WTC11 (cell line): Measurements from ENCODE around the gene TMEM63B. TPM values are rescaled to one million over a fixed set of nuclear protein-coding genes. Genes with fewer than 3 reads are reported as not detected.

Source experiments
- ATAC-seq: fragments of 200-7000 bp; cut with Tn5 transposase; 2 replicates; pipeline ENCODE4 v1.10.0; 2021; ENCODE audit warnings: mild to moderate bottlenecking, moderate library complexity
- CTCF ChIA-PET: fragments of 300-600 bp; sonication (Branson Sonifier 250); formaldehyde crosslinking; loops from one replicate; lab custom pipeline; 2021; ENCODE audit warnings: antibody characterized with exemption; lab: Charles Lee
- POLR2A ChIA-PET: fragments of 350-600 bp; sonication (Branson Sonifier 250); formaldehyde crosslinking; loops from one replicate; lab custom pipeline; 2021; ENCODE audit warnings: antibody characterized with exemption; lab: Charles Lee
- DNase-seq: peaks from one replicate; pipeline ENCODE4 v3.0.0; 2021; ENCODE audit warnings: low spot score
- H3K27ac Mint-ChIP-seq: 2 replicates; pipeline ENCODE4 v1.8.0; 2021; ENCODE audit warnings: mixed read lengths
- H3K27me3 Mint-ChIP-seq: 2 replicates; pipeline ENCODE4 v1.8.0; 2021; ENCODE audit warnings: low read depth, mild to moderate bottlenecking, moderate library complexity, mixed read lengths
- H3K36me3 Mint-ChIP-seq: 2 replicates; pipeline ENCODE4 v1.8.0; 2021; ENCODE audit warnings: mixed read lengths
- H3K4me1 Mint-ChIP-seq: 2 replicates; pipeline ENCODE4 v1.8.0; 2022; ENCODE audit warnings: mixed read lengths
- H3K4me3 Mint-ChIP-seq: 2 replicates; pipeline ENCODE4 v1.8.0; 2021; ENCODE audit warnings: mild to moderate bottlenecking, moderate library complexity, mixed read lengths
- H3K9me3 Mint-ChIP-seq: 2 replicates; pipeline ENCODE4 v1.8.0; 2021; ENCODE audit warnings: mixed read lengths
- ATF1 ChIP-seq: sonication (generic); formaldehyde crosslinking; IDR thresholded peaks from 2 replicates; pipeline ENCODE4 v1.8.1; 2023; ENCODE audit warnings: mild to moderate bottlenecking, moderate library complexity, missing genetic modification reagents
- ETV6 ChIP-seq: sonication (generic); formaldehyde crosslinking; IDR thresholded peaks from 2 replicates; pipeline ENCODE4 v1.8.1; 2022; ENCODE audit warnings: mild to moderate bottlenecking, missing genetic modification reagents
- OVOL2 ChIP-seq: fragments of 250-450 bp; sonication (Bioruptor Pico); IDR thresholded peaks from 2 replicates; pipeline ENCODE4 v1.9.0; 2021; ENCODE audit warnings: mild to moderate bottlenecking, borderline replicate concordance
- RELA ChIP-seq: sonication (generic); formaldehyde crosslinking; IDR thresholded peaks from 2 replicates; pipeline ENCODE4 v1.8.1; 2022; ENCODE audit warnings: missing genetic modification reagents, mild to moderate bottlenecking, borderline replicate concordance
- RORB ChIP-seq: fragments of 250-450 bp; sonication (Bioruptor Pico); IDR thresholded peaks from 2 replicates; pipeline ENCODE4 v1.9.0; 2021; ENCODE audit warnings: mild to moderate bottlenecking
- SMAD4 ChIP-seq: sonication (generic); formaldehyde crosslinking; IDR thresholded peaks from 2 replicates; pipeline ENCODE4 v1.8.0; 2022; ENCODE audit warnings: mild to moderate bottlenecking, missing genetic modification reagents
- ZNF219 ChIP-seq: sonication (generic); formaldehyde crosslinking; IDR thresholded peaks from 2 replicates; pipeline ENCODE4 v1.8.0; 2023; ENCODE audit warnings: missing genetic modification reagents, mild to moderate bottlenecking, borderline replicate concordance
- total RNA-seq: library from RNA; stranded (reverse); gene quantifications from 3 replicates; pipeline ENCODE4 v1.2.3, GENCODE V29; 2021
- TF ChIP-seq, protein P1 (sequence below): sonication (generic); formaldehyde crosslinking; IDR thresholded peaks from 2 replicates; pipeline ENCODE4 v1.8.1; 2022; ENCODE audit warnings: mild to moderate bottlenecking, missing genetic modification reagents, moderate library complexity, borderline replicate concordance
- TF ChIP-seq, protein P2 (sequence below): sonication (generic); formaldehyde crosslinking; conservative IDR thresholded peaks from 2 replicates; pipeline ENCODE4 v1.8.1; 2023; ENCODE audit warnings: mild to moderate bottlenecking, low read depth, missing genetic modification reagents, moderate library complexity
- TF ChIP-seq, protein P3 (sequence below): sonication (generic); formaldehyde crosslinking; conservative IDR thresholded peaks from 2 replicates; pipeline ENCODE4 v1.8.1; 2022; ENCODE audit warnings: mild to moderate bottlenecking, missing genetic modification reagents
- TF ChIP-seq, protein P4 (sequence below): sonication (generic); formaldehyde crosslinking; IDR thresholded peaks from 2 replicates; pipeline ENCODE4 v1.8.1; 2023; ENCODE audit warnings: mild to moderate bottlenecking, missing genetic modification reagents, moderate library complexity
- TF ChIP-seq, protein P5 (sequence below): fragments of 250-450 bp; sonication (Bioruptor Pico); conservative IDR thresholded peaks from 2 replicates; pipeline ENCODE4 v1.9.0; 2021; ENCODE audit warnings: mild to moderate bottlenecking
- TF ChIP-seq, protein P6 (sequence below): sonication (generic); formaldehyde crosslinking; IDR thresholded peaks from 2 replicates; pipeline ENCODE4 v1.8.0; 2023; ENCODE audit warnings: mild to moderate bottlenecking, missing genetic modification reagents
- TF ChIP-seq, protein P7 (sequence below): fragments of 250-450 bp; sonication (Bioruptor Pico); IDR thresholded peaks from 2 replicates; pipeline ENCODE4 v1.9.0; 2021; ENCODE audit warnings: moderate library complexity, mild to moderate bottlenecking, inconsistent platforms, borderline replicate concordance

Gene TMEM63B
- total RNA-seq, 1 experiment from 2014 or later: 72.8 TPM

DNA sequence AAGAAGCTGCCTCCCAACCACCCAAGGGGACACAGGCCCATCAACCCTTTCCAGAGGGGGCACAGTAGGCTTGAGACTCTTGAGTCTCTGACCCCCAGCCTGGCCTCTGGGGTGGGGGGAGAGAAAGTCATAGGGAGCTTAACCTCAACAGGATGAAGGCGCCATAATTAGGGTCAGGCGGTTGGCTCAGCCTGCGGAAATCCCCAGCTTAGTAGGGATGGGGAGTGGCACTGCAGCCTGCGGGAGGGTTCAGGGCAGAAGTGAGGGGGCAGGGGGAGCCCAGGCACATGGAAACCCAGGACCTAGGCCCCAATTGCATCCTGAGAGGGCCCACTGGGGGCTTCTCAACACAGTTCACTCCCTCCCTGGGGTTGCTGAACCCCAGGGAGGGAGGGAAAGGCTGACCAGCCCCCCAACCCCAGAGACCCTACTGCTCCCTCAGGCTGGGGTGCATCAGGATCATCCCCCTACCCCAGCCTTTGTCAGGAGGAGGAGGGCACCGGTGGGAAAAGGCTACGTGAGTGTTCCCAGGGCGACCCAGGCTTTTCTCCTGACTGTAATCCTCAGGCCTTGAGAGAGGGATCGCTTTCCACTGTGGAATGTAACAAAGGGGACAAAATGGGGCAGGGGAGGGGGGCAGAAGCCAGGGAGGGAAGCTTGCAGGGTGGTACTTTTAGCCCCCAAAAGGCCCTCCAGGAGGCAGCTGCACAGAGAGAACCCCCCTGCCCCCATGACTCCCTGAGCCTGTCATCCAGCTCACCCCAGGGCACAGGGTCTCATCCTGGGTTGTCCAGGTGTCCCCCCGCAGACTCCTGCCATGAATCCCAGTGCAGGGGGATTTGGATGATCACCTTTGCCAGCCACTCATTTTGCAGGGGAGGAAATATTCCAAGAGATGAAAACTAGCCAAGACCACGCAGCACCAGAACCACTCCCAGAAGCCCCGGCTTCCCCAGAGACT lies 46.5 kb upstream of the TMEM63B start:
- Mint-ChIP-seq H3K36me3 (no peaks in the 10 kb centered on the region), H3K27ac (no peak overlapping the region), H3K27me3 (no peaks in the 10 kb centered on the region), H3K4me3 (no peak overlapping the region), H3K9me3 (no peaks in the 10 kb centered on the region), H3K4me1 (peaks cover 20% of the 10 kb centered on the region)
- no peak for ATAC-seq
- POLR2A ChIA-PET: no interaction called here
- no peak for DNase-seq
- CTCF ChIA-PET: interaction anchor here (0.7 to 4.5 kb wide), 6 partner anchors 17 to 412 kb away, joined by 3 to 52 read pairs (median 22); partner anchors contain the start of gene VEGFA
- TF ChIP-seq RORB (CRISPR knock-in tag) (no peak), RELA (CRISPR knock-in tag) (no peak), ZNF219 (no peak), ETV6 (no peak), OVOL2 (CRISPR knock-in tag) (no peak), ATF1 (CRISPR knock-in tag) (no peak)
- TF ChIP-seq, protein P1, sequence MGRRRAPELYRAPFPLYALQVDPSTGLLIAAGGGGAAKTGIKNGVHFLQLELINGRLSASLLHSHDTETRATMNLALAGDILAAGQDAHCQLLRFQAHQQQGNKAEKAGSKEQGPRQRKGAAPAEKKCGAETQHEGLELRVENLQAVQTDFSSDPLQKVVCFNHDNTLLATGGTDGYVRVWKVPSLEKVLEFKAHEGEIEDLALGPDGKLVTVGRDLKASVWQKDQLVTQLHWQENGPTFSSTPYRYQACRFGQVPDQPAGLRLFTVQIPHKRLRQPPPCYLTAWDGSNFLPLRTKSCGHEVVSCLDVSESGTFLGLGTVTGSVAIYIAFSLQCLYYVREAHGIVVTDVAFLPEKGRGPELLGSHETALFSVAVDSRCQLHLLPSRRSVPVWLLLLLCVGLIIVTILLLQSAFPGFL (CRISPR knock-in tag): no peak
- TF ChIP-seq, protein P2, sequence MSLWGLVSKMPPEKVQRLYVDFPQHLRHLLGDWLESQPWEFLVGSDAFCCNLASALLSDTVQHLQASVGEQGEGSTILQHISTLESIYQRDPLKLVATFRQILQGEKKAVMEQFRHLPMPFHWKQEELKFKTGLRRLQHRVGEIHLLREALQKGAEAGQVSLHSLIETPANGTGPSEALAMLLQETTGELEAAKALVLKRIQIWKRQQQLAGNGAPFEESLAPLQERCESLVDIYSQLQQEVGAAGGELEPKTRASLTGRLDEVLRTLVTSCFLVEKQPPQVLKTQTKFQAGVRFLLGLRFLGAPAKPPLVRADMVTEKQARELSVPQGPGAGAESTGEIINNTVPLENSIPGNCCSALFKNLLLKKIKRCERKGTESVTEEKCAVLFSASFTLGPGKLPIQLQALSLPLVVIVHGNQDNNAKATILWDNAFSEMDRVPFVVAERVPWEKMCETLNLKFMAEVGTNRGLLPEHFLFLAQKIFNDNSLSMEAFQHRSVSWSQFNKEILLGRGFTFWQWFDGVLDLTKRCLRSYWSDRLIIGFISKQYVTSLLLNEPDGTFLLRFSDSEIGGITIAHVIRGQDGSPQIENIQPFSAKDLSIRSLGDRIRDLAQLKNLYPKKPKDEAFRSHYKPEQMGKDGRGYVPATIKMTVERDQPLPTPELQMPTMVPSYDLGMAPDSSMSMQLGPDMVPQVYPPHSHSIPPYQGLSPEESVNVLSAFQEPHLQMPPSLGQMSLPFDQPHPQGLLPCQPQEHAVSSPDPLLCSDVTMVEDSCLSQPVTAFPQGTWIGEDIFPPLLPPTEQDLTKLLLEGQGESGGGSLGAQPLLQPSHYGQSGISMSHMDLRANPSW (CRISPR knock-in tag): no peak
- TF ChIP-seq, protein P3, sequence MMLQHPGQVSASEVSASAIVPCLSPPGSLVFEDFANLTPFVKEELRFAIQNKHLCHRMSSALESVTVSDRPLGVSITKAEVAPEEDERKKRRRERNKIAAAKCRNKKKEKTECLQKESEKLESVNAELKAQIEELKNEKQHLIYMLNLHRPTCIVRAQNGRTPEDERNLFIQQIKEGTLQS (CRISPR knock-in tag): no peak
- TF ChIP-seq, protein P4, sequence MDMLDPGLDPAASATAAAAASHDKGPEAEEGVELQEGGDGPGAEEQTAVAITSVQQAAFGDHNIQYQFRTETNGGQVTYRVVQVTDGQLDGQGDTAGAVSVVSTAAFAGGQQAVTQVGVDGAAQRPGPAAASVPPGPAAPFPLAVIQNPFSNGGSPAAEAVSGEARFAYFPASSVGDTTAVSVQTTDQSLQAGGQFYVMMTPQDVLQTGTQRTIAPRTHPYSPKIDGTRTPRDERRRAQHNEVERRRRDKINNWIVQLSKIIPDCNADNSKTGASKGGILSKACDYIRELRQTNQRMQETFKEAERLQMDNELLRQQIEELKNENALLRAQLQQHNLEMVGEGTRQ (CRISPR knock-in tag): no peak

DNA sequence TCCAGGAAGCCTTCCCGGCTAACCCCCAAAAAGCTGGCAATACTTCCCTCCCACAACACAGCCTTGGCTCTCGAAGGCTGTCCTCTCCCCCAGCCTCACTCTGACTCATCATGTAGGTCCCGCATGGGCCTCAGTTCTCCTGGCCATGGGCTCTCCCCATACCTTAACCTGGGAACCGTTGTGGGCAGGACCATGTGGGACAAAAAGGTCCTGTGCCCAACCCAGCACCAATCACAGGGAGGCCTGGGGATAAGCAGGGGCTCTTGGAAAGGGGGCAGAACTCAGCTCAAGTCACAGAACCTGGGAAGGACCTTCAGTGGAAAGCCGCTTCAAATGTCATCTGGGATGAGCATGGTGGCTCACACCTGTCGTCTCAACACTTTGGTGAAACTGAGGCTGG lies 45.6 kb upstream of the TMEM63B start:
- TF ChIP-seq, protein P5, sequence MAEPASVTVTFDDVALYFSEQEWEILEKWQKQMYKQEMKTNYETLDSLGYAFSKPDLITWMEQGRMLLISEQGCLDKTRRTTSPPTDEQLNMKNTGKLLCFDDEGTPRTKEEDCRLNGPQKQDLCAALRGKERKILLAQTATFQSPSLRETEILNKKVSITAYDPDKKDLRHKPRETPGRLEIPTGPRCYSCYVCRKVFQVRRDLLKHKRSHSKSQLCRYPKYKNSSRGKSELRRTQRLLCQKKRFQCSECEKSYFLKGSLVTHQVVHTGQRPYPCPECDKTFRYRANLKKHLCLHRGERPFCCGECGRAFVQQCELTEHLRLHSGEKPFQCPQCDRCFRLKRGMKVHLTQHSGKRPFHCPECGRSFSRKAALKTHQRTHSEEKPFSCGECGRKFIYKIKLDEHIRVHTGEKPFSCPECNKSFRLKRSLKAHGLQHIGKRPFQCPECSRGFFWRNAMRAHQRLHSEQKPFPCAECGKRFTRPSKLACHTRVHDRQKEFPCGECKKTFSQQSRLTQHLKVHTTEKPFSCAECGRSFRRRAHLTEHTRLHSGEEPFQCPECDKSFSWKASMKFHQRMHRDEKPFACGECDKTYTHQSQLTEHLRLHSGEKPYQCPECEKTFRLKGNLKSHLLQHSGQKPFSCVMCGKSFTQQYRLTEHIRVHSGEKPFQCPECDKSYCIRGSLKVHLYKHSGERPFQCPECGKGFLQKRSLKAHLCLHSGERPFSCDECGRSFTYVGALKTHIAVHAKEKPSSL: no peak
- TF ChIP-seq, protein P6, sequence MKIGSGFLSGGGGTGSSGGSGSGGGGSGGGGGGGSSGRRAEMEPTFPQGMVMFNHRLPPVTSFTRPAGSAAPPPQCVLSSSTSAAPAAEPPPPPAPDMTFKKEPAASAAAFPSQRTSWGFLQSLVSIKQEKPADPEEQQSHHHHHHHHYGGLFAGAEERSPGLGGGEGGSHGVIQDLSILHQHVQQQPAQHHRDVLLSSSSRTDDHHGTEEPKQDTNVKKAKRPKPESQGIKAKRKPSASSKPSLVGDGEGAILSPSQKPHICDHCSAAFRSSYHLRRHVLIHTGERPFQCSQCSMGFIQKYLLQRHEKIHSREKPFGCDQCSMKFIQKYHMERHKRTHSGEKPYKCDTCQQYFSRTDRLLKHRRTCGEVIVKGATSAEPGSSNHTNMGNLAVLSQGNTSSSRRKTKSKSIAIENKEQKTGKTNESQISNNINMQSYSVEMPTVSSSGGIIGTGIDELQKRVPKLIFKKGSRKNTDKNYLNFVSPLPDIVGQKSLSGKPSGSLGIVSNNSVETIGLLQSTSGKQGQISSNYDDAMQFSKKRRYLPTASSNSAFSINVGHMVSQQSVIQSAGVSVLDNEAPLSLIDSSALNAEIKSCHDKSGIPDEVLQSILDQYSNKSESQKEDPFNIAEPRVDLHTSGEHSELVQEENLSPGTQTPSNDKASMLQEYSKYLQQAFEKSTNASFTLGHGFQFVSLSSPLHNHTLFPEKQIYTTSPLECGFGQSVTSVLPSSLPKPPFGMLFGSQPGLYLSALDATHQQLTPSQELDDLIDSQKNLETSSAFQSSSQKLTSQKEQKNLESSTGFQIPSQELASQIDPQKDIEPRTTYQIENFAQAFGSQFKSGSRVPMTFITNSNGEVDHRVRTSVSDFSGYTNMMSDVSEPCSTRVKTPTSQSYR (CRISPR knock-in tag): no peak
- TF ChIP-seq SMAD4 (CRISPR knock-in tag): no peak
- TF ChIP-seq, protein P1 (CRISPR knock-in tag): no peak
- TF ChIP-seq, protein P7, sequence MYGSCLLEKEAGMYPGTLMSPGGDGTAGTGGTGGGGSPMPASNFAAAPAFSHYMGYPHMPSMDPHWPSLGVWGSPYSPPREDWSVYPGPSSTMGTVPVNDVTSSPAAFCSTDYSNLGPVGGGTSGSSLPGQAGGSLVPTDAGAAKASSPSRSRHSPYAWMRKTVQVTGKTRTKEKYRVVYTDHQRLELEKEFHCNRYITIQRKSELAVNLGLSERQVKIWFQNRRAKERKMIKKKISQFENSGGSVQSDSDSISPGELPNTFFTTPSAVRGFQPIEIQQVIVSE: no peak
- DNase-seq: no peak
- H3K27me3 Mint-ChIP-seq: no peaks in the 10 kb centered on the region
- ATAC-seq: no peak
- H3K4me1 Mint-ChIP-seq: peaks cover 17% of the 10 kb centered on the region
- H3K27ac Mint-ChIP-seq: no peak overlapping the region; the same call in 1 of the 2 replicates
- no peaks in the 10 kb centered on the region for H3K9me3 Mint-ChIP-seq
- ChIA-PET CTCF (interaction anchor here (4.0 to 4.5 kb wide), 2 partner anchors 313 to 413 kb away, joined by 40 to 52 read pairs; partner anchors contain the start of gene VEGFA), POLR2A (no interaction called here)
- no peaks in the 10 kb centered on the region for H3K36me3 Mint-ChIP-seq
- H3K4me3 Mint-ChIP-seq: no peak overlapping the region
